Heart left ventricle (tissue), 13 donors: Measurements from ENCODE around the gene CCDC92.

ENCODE experiments used
- POLR2A ChIP-seq, 2 donors: fragments of 450-650 bp; IDR thresholded peaks; one replicate each; pipeline ENCODE4 v1.6.1; 2017; ENCODE audit warnings: antibody characterized with exemption in 2 of 2, mild to moderate bottlenecking in 2 of 2, moderate library complexity in 2 of 2
- TF ChIP-seq, protein P1 (sequence below), 12 donors: fragments of 200-600 bp; sonication (generic) in 4 of 12; IDR thresholded peaks; one replicate each; pipeline versions ENCODE4 v1.5.0 to v1.8.0; 2018 to 2022; ENCODE audit warnings: antibody characterized with exemption in 12 of 12, mild to moderate bottlenecking in 5 of 12
- donor health status: ischemic (EF 13 %, LVEDD 7.1; RV severe dilation, severe dysfunction).
- donor health status: DM: no; HTN: yes; CAD: no.
- donor health status: DM: no; HTN: no; CAD: no.
- donor health status: ischemic (EF 25% LVEDD 6.9; RV normal size, moderate dysfunction).
- donor health status: ischemic (EF 25% LVEDD 5.7; RV mildly dilated, moderate dysfunction).
- donor health status: ischemic (EF 35%, LVEDD 5.7; RV mildly dilated, moderate dysfunction).
- donor health status: nonischemic (EF 11% LVEDD 7.7; RV severe dilation, severe dysfunction).
- donor health status: DM: yes; HTN: yes; CAD: no.
- donor health status: PGD.
- donor health status: ischemic (EF 29% LVEDD 5.4; RV normal size, mild dysfunction).
- donor health status: nonischemic (EF 23%, LVEDD 6.1; RV moderate dilation, normal function).

DNA sequence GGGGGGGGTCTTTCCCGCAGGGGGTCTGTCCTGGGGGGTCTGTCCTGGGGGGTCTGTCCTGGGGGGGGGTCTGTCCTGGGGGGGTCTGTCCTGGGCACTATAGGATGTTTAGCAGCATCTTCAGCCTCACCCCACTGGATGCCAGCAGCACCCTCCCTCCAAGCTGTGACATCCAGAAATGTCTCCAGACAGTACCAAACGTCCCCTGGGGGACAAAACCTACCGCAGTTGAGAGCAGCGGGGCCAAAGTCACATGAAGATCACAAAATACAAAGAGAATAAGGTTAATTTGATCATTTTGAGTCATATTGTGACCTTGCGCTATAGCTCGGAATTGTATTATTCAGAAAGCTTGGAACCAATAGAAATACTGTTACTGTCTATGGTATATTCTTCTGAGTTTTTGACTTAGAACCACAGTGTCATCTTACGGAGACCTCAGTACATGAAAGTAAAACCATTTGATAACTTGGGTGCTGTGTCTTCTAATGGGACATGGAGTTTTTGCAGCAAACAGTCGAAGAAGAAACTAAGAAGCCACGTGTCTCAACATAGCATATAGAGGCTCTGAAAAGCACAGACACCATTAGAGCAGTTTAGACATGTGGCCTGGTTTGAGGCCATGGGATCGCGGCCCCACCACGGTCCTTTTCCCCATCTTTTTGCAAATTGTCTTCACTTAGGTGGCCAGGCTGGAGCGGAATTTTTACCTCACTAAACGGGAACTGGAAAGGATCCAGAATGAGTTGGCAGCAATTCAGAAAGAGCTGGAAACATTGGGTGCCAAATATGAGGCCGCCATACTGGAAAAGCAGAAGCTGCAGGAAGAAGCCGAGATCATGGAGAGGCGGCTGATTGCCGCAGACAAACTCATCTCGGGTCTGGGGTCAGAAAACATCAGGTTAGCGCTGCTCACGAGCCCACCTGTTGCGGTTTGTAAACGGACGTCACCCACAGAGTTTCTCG lies 59.9 kb downstream of the CCDC92 start:
- TF ChIP-seq POLR2A (IDR thresholded peaks at IDR 0.05) = no peak
- TF ChIP-seq, protein P1, sequence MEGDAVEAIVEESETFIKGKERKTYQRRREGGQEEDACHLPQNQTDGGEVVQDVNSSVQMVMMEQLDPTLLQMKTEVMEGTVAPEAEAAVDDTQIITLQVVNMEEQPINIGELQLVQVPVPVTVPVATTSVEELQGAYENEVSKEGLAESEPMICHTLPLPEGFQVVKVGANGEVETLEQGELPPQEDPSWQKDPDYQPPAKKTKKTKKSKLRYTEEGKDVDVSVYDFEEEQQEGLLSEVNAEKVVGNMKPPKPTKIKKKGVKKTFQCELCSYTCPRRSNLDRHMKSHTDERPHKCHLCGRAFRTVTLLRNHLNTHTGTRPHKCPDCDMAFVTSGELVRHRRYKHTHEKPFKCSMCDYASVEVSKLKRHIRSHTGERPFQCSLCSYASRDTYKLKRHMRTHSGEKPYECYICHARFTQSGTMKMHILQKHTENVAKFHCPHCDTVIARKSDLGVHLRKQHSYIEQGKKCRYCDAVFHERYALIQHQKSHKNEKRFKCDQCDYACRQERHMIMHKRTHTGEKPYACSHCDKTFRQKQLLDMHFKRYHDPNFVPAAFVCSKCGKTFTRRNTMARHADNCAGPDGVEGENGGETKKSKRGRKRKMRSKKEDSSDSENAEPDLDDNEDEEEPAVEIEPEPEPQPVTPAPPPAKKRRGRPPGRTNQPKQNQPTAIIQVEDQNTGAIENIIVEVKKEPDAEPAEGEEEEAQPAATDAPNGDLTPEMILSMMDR (IDR thresholded peaks at IDR 0.05) = no peak
